Stimulated activated CD4-positive, alpha-beta T cell treated with anti-CD3 and anti-CD28 coated beads, Interleukin-4, amount 100 ng/mL, for 48 hours (primary cell): ENCODE data around the gene KIF21B.

ENCODE experiments used
- DNase-seq, 2 donors: peaks; one replicate each; pipeline ENCODE4 v3.0.0-alpha.2; 2020; ENCODE audit warnings: low read depth in 2 of 2

Gene KIF21B

GRCh38 chr1:200992382-200993048 is 31.0 kb downstream of the KIF21B start:
- DNase-seq: no peak

DNA sequence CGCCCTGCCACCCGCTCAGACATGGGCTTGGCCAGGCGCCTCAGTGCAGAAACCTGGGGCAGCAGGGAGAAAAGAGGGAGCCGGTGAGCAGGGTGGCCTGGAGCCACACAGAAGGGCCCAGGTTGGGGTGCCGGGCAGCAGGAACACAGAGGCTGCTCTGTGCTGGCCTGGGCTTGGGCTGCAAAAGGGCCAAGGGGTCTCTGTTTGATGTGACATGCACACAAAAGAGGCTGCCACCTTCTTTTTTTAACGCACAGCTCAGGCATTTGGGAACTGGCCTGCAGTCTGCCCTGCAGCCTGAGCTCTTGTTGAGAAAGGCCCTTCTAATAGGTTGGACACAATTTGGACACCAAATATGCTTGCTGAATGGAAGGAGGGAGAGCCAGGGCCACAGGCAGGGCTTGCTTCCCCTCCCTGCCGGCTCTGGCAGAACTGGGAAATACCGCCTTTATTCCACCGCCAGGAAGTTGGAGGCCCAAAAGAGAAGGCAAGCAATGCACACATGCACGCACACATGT is 32.4 kb downstream of the KIF21B start:
- DNase-seq: no peak

DNA sequence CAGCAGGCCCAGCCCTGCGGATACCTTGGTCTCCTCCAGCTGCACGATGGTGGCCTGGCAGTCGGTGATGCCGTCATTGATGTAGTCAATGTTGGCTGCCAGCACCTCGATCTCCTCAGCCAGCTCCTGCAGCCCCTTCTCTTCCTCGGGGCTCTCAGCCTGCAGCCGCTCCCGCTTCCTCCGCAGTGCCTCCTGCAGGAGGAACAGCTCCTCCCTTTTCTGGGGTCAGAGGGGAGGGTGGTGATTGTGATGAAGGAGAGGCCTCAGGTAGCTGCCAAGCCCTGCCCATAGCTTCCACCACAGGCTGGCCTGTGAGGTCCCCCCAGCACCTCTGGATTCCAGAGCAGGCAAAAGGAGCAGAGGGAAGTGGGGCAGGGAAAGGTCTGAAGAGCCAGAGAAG is 33.4 kb downstream of the KIF21B start:
- no peak for DNase-seq

DNA sequence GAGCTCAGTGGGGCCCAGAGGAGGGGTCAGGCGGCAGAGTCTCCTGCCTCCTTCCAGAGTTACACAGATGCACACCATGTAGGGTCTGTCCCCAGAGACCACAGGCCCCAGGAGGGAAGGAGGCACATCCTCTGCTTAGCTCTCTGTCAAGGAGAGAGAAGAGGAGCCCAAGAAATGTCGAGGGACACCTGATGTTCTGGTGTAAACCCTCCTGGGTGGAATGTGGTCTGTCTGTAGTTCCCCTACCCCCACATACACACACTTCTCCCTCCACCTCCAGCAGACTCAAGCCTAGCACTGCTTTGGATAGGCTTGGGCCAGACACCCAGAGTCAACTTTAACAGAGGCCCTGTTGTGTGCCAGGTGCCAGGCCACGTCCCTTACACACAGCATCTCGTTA is 34.2 kb downstream of the KIF21B start:
- no peak for DNase-seq

DNA sequence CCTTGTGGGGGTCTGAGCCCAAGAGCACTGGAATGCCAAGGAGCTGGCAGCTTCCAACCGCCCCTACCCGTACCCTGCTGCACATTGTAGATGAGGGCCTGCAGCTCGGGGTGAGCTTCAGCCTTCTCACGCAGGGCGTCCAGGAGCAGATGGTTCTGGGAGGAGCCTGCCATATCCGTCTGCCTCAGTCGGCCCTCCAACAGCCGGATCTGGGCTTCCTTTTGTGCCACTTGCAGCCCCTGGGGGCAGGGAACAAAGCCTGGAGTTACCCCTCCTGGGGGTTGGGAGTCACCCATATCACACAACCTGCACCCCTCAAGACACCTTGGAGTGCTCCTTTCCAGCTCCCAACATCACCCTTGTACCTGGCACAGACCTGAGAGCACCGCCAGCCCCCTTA is 34.8 kb downstream of the KIF21B start:
- no peak for DNase-seq

DNA sequence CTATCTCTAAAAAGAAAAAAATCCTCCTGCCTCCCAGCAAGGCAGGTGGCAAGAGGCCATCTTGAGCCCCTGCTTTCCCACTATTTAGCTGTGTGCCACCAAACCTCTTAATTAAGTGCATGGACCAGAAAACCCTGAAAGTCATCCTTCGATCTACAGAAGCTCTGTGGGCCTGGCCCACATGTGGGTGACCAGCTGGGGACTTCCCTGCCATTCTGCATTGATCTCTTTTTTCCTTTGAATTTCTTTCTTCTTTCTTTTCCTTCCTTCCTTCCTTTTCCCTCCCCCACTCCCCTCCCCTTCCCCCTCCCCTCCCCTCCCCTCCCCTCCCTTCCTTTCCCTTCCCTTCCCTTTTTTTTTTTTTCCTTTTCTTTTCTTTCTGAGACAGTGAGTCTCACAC is 38.0 kb downstream of the KIF21B start:
- DNase-seq: no peak

DNA sequence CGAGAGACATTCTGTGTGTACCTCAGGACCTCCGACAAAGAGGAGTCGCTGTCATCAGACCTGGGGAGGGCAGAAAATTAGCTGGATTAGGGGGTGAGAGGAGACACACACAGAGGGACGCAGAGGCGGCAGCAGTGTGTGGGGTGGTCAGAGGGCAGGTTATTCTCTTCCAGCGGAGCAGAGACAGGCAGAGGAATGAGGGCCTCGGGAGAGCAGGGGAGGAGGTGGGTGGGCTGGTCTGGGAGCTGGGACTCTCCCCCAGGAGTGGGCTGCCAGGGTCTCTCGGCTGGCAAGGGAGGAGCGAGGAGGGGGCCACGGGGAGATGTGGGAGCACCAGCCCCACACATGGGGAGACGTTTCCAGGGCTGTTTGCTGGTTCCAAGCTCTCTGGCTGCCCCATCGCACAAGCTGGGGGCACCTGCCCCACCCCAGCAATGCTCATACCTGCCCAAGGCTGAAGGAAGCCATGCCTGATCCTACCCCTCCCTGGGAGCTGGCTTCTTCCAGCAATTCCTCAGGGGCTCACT is 40.4 kb downstream of the KIF21B start:
- no peak for DNase-seq

GRCh38 chr1:200982071-200982945 is 41.2 kb downstream of the KIF21B start:
- DNase-seq: no peak

- no peak for DNase-seq
Measured at GRCh38 chr1:200981278-200981677, 42.2 kb downstream of the KIF21B start.

GRCh38 chr1:200980873-200981272 is 42.6 kb downstream of the KIF21B start:
- no peak for DNase-seq

- no peak for DNase-seq
Measured at GRCh38 chr1:200980452-200980772, 43.1 kb downstream of the KIF21B start.

DNA sequence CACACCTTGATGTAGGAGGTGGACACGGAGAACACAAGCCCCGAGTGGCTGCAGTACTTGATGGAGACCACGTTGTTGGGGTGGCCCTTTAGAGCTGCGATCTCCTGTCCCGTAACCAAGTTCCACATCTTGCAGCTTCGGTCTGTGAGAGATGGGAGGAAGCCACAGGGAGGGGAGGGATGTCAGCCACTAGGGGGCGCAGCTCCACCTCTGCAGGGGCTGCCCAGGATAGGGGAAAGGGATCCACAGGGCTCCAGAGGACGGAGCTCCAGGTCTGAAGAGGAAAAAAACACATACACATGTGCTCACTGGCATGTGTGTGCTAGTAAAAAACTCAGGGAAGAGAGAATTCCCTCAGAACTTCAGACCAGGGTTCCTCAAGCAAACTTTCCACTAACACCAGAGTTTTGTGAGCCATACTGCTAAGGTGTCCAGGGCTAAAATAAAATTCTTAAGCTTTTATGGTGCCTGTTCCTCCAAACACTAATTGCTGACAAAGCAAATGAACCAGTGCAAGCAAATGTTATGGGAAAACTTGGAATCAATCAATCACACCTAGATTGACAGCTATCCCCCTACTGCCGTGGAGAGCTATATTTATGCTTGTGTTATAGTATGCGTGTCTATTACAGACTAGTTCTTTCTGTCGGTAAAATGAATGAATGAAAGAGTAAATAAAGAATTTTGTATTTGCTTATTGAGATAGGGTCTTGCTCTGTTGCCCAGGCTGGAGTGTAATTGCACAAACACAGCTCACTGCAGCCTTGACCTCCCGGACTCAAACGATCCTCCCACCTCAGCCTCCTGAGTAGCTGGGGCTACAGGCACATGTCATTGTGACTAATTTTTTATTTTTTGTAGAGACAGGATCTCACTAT is 43.7 kb downstream of the KIF21B start:
- DNase-seq: peak; percentile 71 to 80

DNA sequence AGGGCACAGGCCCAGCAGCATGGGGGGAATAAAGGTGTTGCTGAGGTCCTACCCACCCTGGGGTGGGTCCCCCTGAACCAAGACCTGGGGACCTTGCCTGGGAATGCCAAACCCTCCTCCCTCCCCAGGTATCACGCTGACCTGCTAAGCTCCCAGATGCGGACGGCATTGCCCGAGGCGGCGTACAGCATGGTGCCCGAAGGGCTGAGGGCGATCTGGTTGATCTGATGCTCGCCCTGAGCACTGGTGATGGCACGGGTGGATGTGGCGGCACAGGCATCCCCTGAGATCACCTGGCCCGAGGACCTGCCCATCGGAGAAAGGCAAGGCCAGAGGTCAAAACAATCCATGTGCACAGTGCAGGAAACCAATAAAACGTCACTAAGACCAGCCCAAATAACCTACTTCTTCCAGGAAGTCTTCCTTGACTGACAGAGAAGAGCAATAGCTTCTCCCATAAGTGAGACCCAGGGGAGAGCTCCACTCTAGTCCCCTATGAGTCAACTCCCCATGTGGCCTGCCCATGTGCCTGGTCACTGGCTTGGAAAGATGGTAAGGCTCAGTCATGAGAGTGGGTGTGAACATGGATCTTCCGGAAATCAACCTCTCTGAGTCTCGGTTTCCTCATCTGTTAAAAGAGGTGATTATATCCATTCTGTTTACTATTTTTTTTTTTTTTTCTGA is 46.3 kb downstream of the KIF21B start:
- no peak for DNase-seq

DNA sequence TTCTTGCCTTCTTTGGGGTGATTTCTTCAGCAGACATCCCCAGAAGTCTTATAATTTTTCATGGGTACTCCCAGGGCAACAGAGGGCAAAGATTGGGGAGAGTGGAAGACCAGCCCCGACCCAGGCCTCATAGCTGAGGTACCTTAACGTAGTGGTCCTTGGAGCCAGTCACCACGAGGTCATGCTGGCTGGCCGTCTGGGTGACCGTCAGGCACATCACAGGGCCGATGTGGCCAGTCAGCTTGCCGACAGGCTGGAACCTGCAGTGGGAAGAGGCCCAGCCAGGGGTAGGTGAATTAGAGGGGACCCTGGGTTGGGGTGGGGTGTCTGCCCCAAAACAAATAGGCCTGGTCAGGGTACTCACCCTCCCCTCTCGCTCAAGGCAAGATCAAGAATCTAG is 46.9 kb downstream of the KIF21B start:
- no peak for DNase-seq

DNA sequence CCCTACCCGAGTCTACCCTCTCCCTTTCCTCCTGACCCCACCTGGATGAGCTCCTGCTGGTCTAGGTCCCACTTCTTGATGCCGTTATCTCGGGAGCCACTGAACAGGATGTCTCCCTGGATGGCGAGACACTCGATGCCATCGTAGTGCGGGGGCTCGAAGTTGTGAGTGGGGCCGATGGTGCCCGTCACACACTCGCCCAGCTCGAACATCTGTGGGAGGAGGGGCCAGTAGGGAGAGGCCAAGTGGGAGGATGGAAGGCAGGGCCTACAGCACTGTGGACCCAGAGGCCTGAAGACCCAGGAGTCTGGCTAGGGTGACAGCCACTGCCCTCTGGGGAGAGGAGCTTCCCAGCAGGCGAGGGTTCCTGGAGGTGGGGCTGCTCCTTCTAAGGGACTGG is 48.1 kb downstream of the KIF21B start:
- no peak for DNase-seq

DNA sequence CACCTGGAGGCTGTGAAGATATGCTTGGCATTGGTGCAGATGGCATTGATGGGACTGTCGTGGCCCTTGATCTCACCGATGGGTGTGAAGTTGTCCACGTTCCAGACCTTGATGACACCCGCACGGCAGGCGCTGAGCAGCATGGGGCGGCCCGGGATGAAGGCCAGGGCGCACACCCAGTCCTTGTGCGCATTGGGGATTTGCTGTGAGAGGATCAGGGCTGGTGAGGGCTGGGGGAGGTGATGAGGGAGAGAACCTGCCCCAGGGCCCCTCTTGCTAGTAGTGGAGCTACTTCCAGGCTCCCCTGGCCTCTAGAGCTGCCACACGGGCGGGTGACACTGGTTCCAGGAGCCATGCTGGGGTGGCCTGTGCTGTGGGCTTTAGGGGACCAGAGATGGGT is 48.8 kb downstream of the KIF21B start:
- no peak for DNase-seq

DNA sequence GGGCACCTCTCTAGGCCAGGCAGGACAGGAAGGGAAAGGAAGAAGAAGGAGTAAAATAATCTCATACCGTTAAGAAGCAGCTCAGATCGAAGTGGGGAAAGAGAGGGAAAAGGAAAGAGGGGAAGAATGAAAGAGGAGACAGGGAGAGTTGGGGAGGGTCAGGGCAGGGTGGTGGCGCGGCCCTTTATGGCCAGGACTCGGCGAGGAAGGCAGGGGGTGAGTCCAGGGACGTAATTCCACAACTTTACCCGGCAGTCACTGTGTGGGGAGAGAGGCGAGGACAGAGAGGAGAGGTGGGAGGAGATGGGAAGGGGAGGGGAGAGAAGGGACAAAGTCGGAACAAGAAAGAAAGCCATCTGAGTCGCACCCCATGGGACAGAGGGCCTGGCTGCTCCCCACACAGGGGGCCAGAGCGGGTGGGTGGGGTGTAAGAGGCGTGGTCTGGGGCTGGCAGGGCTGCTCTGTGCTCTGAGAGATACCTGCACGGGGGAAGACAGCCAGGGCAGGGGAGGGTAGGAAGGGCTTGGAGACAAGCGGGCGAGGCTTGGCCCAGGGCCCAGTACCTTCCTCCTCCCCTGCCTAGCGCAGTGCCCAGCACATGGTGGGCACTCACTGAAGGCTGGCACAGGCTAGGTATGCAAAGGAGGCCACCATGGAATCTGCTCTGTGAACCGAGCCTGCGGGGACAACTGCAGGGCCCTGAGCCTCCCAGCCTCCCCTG is 49.4 kb downstream of the KIF21B start:
- DNase-seq: no peak

DNA sequence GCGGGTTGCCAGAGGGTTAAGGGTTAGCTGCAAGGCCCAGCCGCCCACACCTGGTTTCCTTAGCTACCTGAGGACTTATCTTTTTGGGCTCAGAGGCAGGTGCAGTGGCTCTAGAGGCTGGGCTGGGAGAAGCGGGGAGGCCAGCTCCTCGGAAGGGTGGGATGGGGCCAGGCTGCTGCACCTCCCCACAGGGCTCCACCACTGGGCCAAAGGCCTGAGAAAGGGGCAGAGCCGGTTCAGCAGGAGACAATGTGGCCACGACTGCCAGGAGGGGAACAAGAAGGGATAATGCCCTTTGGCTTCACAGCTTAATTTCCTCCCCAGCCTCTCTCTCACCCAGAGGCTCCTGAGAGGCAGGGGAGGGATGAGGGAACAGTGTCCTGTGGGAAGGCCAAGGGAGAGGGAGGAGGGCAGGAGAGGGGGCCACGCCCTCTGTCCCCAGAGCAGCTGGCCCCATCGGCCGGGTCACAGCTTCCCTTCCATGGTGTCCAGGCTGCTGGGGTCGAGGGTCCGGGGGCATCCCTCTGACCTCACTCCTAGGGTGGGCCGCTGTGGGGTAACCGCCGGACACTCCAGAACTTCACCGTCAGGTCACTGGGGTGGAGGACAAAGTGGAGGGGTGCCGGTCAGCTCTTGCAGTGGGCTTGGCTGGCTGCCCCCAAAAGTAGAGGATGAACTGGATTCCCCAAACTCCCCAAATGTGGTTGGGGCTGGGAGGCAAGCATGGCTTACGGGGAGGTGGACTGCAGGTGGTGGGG is 50.4 kb downstream of the KIF21B start:
- no peak for DNase-seq

- DNase-seq: peak; percentile 46 to 58
Measured at GRCh38 chr1:200971955-200972711, 51.4 kb downstream of the KIF21B start.
